Amniotic epithelial cell (primary cell): ENCODE measurements around the gene PLEKHH1.

Experiments
- DNase-seq: peaks from one replicate; pipeline ENCODE4 v3.0.0-alpha.2; 2010; ENCODE audit warnings: low read depth

Gene PLEKHH1

DNA sequence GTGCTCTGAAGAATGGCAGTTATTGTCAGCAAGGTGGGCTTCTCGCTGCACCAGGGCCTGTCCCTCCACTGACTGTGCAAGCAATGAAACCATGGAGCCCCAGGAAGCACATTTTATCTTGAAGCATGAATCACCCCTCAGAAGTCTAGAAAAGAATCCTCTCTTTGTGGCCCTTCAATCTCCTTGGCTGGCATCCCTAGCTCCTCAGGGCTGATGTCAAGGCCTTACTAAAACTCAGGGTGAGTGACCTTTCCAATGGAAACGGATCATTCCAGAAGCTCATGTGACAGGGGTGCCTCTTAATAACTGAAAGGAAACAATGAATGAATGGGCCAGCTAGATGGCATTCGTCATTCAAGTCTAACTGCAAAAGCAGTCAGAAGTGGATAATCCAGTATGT lies 22.3 kb upstream of the PLEKHH1 start:
- DNase-seq, result peak; percentile 23

- DNase-seq, result no peak
Observed at GRCh38 chr14:67512463-67513310, 20.4 kb upstream of the PLEKHH1 start.

GRCh38 chr14:67513631-67514108 lies 19.4 kb upstream of the PLEKHH1 start:
- DNase-seq, result no peak

GRCh38 chr14:67514203-67514607 lies 18.9 kb upstream of the PLEKHH1 start:
- DNase-seq, result no peak

DNA sequence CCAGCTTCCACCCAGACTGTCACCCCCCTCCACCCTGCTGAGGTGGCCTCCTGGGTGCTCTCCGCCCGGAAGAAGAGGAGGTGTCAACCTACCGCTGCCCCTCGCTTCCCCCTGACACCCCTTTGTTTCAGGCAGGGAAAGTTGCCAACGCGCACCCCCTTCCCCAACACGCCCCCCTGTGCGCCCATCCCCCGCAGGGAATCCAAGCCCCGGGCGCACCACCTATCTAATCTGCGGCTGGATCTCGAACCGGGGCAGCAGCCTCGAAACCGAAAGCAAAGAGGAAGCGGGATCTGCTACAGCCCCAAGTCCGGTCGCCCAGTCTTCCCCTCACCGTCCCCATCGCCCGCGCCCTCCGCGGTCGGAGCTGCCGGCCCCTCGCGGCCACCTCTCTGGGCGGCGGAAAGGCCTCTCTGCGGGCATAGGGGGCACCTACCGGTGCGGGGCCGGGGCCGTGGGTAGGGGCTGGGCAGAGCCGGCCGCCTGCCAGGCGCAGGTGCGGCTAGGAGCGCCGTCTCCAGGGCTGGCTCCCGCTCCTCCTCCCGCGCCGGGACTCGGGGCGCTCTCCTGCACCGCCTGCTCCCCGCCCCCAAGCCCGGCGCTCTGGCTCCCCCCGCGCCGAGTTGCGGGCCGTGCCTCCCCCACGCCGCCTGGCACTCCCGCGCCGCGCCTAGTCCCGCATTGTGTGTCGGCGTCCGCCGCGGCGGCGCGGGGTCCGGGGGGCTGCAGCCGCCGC lies 18.3 kb upstream of the PLEKHH1 start:
- DNase-seq, result peak; percentile 30

- DNase-seq, result no peak
Observed at GRCh38 chr14:67515386-67516079, 17.6 kb upstream of the PLEKHH1 start.

- no peak for DNase-seq
Observed at GRCh38 chr14:67516676-67517075, 16.4 kb upstream of the PLEKHH1 start.

- peak; percentile 47 for DNase-seq
Observed at GRCh38 chr14:67517083-67517482, 16.0 kb upstream of the PLEKHH1 start.

- no peak for DNase-seq
Observed at GRCh38 chr14:67519406-67519805, 13.7 kb upstream of the PLEKHH1 start.

- no peak for DNase-seq
Observed at GRCh38 chr14:67520482-67520881, 12.6 kb upstream of the PLEKHH1 start.

DNA sequence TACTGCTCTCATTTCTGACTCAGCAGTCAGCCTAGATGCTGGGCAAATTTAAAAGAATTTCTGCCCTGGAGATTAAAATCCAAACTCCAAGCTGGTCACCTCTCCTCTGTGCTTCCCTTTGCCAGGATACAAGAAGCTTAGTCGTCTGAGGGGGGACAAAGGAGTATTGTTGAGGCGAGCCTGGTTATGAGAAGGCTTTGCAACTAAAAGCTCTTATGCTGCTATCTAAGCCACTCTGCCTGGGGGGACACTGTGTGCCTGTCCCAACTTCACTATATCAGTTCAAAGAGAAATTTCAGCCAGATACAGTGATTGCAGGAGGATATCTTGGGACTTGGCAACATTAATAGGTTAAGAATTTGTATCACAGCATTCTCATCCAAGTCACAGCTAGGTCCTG lies 10.8 kb upstream of the PLEKHH1 start:
- no peak for DNase-seq

- no peak for DNase-seq
Observed at GRCh38 chr14:67523764-67524633, 9.1 kb upstream of the PLEKHH1 start.

- peak; percentile 23 for DNase-seq
Observed at GRCh38 chr14:67524634-67524963, 8.5 kb upstream of the PLEKHH1 start.

GRCh38 chr14:67525389-67525788 lies 7.7 kb upstream of the PLEKHH1 start:
- DNase-seq, result no peak

DNA sequence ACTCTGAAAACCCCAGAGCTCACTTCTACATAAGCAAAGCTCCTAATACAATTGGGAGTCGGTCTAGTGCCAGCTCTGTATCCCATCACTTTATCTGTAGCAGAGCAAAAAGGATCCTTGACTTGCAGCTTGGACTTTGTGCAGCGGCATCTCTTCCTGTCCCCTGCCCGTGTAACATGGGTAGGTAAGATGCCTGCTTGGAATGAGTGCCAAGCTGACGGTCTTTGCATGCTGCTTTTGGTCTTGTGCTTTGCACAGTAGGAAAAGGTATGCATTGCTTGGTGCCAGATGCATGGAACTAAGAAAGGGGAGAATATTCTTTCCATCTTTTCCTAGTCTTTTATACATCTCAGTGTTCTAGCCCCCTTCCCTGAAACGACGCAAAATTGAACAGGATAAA lies 6.9 kb upstream of the PLEKHH1 start:
- no peak for DNase-seq

GRCh38 chr14:67526676-67527459 lies 6.2 kb upstream of the PLEKHH1 start:
- peak; percentile 60 for DNase-seq

DNA sequence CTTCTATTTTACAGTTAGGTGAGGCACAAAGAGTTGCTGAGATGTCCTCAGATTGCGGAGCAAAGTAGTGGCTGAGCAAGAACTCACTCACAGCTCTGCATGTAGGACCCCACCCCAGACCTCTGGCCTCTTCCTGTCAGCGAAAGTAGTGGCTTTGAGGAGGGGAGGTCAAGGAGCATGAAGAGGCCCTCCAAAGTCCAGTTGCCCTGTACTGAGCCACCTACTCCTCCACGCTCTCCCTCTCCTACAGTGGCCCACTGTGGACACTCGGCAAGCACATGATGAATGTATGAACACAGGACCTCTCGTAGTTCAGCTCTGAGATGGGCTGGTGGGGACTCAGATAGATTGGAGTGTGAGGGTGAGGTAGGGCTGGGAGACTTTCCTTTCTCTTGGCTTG lies 5.3 kb upstream of the PLEKHH1 start:
- no peak for DNase-seq

DNA sequence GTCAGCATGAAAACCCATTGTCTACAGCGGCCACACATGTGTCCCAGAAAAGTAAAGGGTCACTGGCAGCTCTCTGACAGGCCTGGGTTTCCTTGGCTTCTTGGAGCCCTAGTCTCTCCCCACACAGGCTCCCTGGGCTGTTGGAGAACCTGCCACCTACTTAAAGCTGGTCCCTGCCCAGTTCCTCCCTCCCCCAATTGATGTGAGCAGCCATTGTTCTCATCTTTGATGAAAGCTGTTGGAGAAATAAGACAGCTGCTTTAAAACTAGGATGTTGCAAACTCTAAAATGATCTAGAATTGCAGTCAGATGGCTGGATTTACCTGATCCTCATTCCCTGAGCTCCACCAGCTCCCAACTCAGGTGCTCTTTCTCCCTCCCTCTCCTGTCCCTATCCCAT lies 4.8 kb upstream of the PLEKHH1 start:
- DNase-seq, result no peak

DNA sequence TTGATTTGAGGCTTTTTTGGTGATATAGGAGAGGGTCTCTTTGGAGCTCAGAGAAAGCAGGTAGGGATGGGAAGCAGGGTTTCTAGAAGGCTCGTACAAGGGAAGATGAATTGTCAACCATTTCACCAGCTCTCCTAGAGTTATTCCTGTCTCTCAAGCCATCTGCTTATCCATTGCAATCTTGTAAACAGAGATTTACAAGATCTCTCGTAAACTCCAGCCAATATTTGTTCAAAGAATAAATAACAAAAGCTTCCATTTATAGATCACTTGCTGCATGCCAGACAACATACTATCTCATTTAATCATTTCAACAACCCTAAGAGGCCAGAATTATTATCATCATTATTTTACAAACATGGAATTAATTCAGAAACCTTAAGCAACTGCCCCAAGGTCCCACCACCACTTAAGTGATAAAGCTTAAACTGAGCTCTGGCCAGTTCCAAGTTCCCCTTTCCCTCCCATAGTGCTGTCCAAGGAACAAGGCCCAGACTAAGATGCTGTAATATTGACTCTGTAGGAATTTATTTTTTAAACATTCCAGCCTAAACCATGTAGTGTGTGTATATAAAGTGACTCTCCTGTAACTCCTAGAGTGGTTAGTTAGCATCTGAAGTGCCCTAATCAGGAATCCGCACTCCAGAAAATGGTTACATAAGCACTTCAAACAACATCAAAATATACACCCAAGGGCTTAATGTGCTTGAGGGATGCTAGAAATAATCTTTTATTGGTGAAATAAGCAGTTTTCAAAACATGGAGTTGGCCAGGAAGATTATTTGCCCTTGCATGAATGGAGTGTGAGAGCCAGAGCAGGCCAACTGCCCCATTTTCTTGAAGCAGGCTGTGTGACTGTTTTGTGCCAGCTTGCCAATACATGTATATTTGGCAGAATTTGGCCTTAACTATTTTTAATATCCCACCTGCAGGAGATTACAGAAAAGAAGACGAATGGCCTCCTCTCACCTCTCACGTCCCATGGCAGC lies 2.8 kb upstream of the PLEKHH1 start:
- no peak for DNase-seq

GRCh38 chr14:67532606-67532997 lies 488 bp upstream of the PLEKHH1 start:
- DNase-seq, result no peak
